Right atrium auricular region (tissue), 2 donors: Measurements from ENCODE around the gene NOSTRIN. TPM values are rescaled to one million over a fixed set of nuclear protein-coding genes. Genes with fewer than 3 reads are reported as not detected.

Experiments
- DNase-seq: peaks from one replicate; pipeline ENCODE4 v3.0.0-alpha.2; 2019; ENCODE audit warnings: low spot score
- H3K27ac ChIP-seq, 2 donors: fragments of 200-600 bp; sonication (generic); 1 replicate in 1 of 2; 2 replicates in 1 of 2; pipeline ENCODE4 v1.5.1; 2016 to 2019
- H3K27me3 ChIP-seq, 2 donors: fragments of 200-600 bp; sonication (generic); one replicate each; pipeline versions ENCODE4 v1.5.1 to v1.6.0; 2017 to 2019
- H3K36me3 ChIP-seq: fragments of 200-600 bp; sonication (generic); one replicate; pipeline ENCODE4 v1.5.1; 2016
- H3K4me1 ChIP-seq, 2 donors: fragments of 200-600 bp; sonication (generic); one replicate each; pipeline versions ENCODE4 v1.5.1 to v1.6.0; 2017 to 2019
- H3K4me3 ChIP-seq, 2 donors: fragments of 200-600 bp; sonication (generic); 1 replicate in 1 of 2; 2 replicates in 1 of 2; pipeline ENCODE4 v1.5.1; 2017 to 2019; ENCODE audit warnings: mild to moderate bottlenecking in 1 of 2, moderate library complexity in 1 of 2
- H3K9me3 ChIP-seq, 2 donors: fragments of 200-600 bp; sonication (generic); one replicate each; pipeline ENCODE4 v1.5.1; 2019
- CTCF ChIP-seq, 2 donors: fragments of 200-600 bp; sonication (generic); IDR thresholded peaks; one replicate each; pipeline ENCODE4 v1.5.1; 2019; ENCODE audit warnings: antibody characterized with exemption in 2 of 2
- total RNA-seq, 2 donors: library from RNA; depleted of rRNA; stranded (reverse); fragments of >200 nt; gene quantifications; one replicate each; pipeline ENCODE4 v1.1.0, GENCODE V29; 2016

NOSTRIN gene
- 10 to 100 TPM; 30.6 to 34.3 TPM for total RNA-seq

GRCh38 chr2:168801961-168802858 is at the start of gene NOSTRIN:
TSS of gene NOSTRIN (plus strand) at chr2:168802637. CDS start at chr2:168802647, 10 bp downstream.
- H3K27ac ChIP-seq, result peak within 1 kb of the TSS; percentile 42 to 66
- no peak for TF ChIP-seq CTCF (IDR thresholded peaks at IDR 0.05)
- H3K27me3 ChIP-seq, result no peaks in the 10 kb centered on the region
- H3K4me3 ChIP-seq, result peak within 1 kb of the TSS; percentile 30 to 34
- peak; percentile 83 for DNase-seq
- H3K4me1 ChIP-seq, result peaks cover 0 to 23% of the 10 kb centered on the region in 2 donors
- no peaks in the 10 kb centered on the region for H3K36me3 ChIP-seq
- H3K9me3 ChIP-seq, result no peaks in the 10 kb centered on the region

GRCh38 chr2:168753765-168754329 is 48.6 kb upstream of the NOSTRIN start:
- Histone ChIP-seq H3K27ac (no peak overlapping the region), H3K9me3 (no peaks in the 10 kb centered on the region), H3K27me3 (no peaks in the 10 kb centered on the region), H3K4me3 (no peak overlapping the region), H3K4me1 (peaks cover 0 to 54% of the 10 kb centered on the region in 2 donors), H3K36me3 (no peaks in the 10 kb centered on the region)
- DNase-seq, result no peak
- no peak for TF ChIP-seq CTCF (IDR thresholded peaks at IDR 0.05)

- Histone ChIP-seq H3K27ac (peak overlapping the region in 1 of 2 donors; percentile 33), H3K4me3 (no peak overlapping the region), H3K4me1 (peaks cover 0 to 38% of the 10 kb centered on the region in 2 donors), H3K27me3 (no peaks in the 10 kb centered on the region), H3K9me3 (no peaks in the 10 kb centered on the region), H3K36me3 (no peaks in the 10 kb centered on the region)
- TF ChIP-seq CTCF (IDR thresholded peaks at IDR 0.05), result no peak
- DNase-seq, result no peak
Measured at GRCh38 chr2:168757223-168757622, 45.2 kb upstream of the NOSTRIN start.

GRCh38 chr2:168758970-168759820 is 43.2 kb upstream of the NOSTRIN start:
- DNase-seq, result no peak
- no peak overlapping the region for H3K27ac ChIP-seq
- no peaks in the 10 kb centered on the region for H3K9me3 ChIP-seq
- H3K4me3 ChIP-seq, result no peak overlapping the region
- peaks cover 0 to 38% of the 10 kb centered on the region in 2 donors for H3K4me1 ChIP-seq
- peak; percentile 45 to 75 for TF ChIP-seq CTCF (IDR thresholded peaks at IDR 0.05)
- no peaks in the 10 kb centered on the region for H3K27me3 ChIP-seq
- H3K36me3 ChIP-seq, result no peaks in the 10 kb centered on the region

- no peaks in the 10 kb centered on the region for H3K27me3 ChIP-seq
- no peak overlapping the region for H3K4me3 ChIP-seq
- peaks cover 8% of the 10 kb centered on the region for H3K36me3 ChIP-seq
- no peaks in the 10 kb centered on the region for H3K9me3 ChIP-seq
- H3K4me1 ChIP-seq, result peaks cover 0 to 3% of the 10 kb centered on the region in 2 donors
- no peak overlapping the region for H3K27ac ChIP-seq
- no peak for DNase-seq
- no peak for TF ChIP-seq CTCF (IDR thresholded peaks at IDR 0.05)
Measured at GRCh38 chr2:168765401-168765800, 37.0 kb upstream of the NOSTRIN start.
